ENCODE results near the gene SIGLEC15.

SIGLEC15 gene

DNA sequence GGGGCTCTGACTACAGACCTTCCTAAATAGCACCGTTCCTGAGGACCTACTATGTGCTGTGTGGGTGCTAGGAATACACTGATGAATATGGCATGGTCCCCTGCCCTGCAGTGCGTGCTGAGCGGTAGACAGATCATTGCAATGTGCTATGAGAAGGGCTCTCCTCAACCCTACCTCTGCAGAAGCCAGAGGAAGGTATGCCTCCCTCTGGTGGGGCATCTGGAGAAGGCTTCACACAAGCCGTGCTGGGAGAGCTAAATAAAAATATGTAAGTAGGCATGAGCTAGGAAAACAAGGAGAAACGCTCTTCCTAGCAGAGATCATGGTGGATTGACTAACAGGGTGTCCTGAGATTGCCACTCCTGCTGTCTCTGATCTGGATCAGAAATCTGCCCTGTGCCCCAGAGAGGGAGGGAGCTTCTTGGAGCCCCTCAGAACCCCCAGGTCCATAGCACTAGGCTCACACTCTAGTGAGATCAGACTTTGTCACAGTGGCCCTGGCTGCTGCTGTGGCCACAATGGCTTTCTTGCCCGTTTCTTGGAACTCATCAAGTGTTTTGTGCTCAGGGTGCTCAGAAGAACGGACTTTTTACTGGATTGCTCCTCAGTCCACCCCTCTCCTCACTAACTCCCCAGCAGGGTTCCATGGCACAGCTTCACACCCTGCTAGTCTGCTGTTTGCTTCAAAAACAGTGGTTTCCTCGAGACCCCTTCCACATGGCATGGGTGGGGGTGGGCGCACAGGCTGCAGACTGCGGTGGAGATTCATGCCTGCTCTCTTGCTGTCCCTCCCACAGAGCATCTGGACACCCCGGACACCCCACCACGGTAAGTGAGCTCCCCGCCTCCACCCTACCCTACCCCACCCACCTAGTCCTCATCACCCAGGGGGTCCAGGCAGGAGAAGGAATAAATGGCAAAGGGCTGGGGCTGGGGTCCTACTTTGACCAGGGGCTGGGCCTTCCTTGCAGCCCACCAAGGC is 14.2 kb downstream of the SIGLEC15 start:
- TF ChIP-seq, protein P1, sequence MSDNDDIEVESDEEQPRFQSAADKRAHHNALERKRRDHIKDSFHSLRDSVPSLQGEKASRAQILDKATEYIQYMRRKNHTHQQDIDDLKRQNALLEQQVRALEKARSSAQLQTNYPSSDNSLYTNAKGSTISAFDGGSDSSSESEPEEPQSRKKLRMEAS (IDR thresholded peaks at IDR 0.05; ENCODE audit: low read depth, low read length): no peak
- TF ChIP-seq, protein P2, sequence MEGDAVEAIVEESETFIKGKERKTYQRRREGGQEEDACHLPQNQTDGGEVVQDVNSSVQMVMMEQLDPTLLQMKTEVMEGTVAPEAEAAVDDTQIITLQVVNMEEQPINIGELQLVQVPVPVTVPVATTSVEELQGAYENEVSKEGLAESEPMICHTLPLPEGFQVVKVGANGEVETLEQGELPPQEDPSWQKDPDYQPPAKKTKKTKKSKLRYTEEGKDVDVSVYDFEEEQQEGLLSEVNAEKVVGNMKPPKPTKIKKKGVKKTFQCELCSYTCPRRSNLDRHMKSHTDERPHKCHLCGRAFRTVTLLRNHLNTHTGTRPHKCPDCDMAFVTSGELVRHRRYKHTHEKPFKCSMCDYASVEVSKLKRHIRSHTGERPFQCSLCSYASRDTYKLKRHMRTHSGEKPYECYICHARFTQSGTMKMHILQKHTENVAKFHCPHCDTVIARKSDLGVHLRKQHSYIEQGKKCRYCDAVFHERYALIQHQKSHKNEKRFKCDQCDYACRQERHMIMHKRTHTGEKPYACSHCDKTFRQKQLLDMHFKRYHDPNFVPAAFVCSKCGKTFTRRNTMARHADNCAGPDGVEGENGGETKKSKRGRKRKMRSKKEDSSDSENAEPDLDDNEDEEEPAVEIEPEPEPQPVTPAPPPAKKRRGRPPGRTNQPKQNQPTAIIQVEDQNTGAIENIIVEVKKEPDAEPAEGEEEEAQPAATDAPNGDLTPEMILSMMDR (IDR thresholded peaks at IDR 0.05; ENCODE audit: low read depth, low read length): peak; percentile 45
- peak; percentile 65 for DNase-seq (ENCODE audit: low read depth)
- H3K4me3 ChIP-seq (ENCODE audit: low read depth, low read length): no peak overlapping the region

DNA sequence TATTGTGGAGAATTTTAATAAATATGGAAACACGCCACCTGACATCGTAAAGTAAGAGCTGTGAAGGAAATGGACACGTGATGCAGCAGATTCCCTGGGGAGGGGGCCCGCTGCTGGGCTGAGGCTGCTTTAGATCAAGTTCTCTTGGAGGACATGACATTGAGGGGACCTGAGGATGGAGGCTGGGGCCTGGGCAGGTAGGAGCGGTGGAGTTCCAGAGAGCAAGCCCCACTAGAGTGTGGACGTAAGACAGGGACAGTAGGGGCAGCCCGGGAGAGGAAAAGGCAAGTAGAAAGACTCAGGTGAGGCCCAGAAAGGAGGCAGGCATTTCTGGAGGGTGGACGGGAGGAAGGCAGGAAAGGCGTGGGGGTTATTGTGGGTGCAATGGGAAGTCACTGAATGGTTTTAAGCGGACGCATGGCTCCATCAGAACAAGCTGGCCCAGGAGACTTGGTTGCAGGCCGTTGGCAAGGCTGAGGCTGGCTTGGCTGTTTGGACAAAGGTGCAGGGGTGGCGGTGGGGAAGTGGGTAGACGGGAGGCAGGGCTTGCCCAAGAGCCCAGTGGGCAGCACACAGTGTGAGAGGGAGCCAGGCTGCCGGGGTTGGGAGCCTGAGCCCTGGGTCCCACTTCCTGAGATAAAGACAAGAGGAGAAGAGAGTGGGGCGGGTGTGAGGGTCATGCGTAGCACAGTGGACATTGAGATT is 15.7 kb downstream of the SIGLEC15 start:
- TF ChIP-seq MYC (IDR thresholded peaks at IDR 0.05; ENCODE audit: low read depth, low read length): no peak
- no peak for TF ChIP-seq POLR2A (IDR thresholded peaks at IDR 0.05; ENCODE audit: extremely low read depth, insufficient read length)
- TF ChIP-seq, protein P1 (IDR thresholded peaks at IDR 0.05; ENCODE audit: low read depth, low read length): no peak
- TF ChIP-seq, protein P2 (IDR thresholded peaks at IDR 0.05; ENCODE audit: low read depth, low read length): no peak
- no peak overlapping the region for H3K4me3 ChIP-seq (ENCODE audit: low read depth, low read length)
- DNase-seq (ENCODE audit: low read depth): no peak

DNA sequence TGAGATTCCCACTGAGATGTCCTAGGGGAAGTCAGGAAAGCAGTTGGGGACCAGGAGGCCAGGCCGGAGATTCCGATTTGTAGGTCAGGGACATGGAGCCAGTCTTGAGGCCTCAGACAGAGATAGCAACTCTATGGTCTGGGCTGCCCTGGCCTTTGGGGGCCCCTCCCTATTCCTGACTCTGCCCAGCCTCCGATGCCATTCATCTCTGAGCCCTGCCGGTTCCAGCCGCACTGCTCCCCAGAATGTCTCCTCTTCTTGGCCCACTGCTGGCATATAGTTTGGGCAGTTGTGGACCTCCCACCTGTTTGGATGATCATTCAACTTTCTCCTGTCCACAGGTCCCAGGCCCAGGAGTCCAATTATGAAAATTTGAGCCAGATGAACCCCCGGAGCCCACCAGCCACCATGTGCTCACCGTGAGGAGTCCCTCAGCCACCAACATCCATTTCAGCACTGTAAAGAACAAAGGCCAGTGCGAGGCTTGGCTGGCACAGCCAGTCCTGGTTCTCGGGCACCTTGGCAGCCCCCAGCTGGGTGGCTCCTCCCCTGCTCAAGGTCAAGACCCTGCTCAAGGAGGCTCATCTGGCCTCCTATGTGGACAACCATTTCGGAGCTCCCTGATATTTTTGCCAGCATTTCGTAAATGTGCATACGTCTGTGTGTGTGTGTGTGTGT is 16.4 kb downstream of the SIGLEC15 start:
- DNase-seq (ENCODE audit: low read depth): no peak
- no peak overlapping the region for H3K4me3 ChIP-seq (ENCODE audit: low read depth, low read length)
- TF ChIP-seq, protein P1 (IDR thresholded peaks at IDR 0.05; ENCODE audit: low read depth, low read length): no peak
- TF ChIP-seq, protein P2 (IDR thresholded peaks at IDR 0.05; ENCODE audit: low read depth, low read length): no peak

DNA sequence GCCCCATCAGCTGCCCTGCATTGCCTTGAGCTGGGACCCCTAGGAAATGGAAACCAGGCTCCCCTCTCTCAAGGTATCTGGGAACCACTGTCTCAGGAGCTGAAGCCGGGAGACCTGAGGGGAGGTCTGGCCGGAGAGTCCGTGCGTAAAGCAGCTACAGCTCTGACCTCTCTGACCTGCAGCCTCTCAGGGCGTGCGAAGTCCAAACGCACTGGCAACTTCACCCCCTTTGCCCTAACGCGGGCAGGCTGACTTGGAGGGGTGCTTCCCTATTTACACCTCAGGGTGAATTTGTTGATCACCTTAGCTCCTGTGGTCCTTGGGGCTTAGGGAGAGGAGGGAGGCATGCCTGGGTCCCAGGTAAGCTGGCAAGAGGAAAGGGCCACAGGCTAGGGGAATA is 17.5 kb downstream of the SIGLEC15 start:
- H3K4me3 ChIP-seq (ENCODE audit: low read depth, low read length): no peak overlapping the region
- TF ChIP-seq MYC (IDR thresholded peaks at IDR 0.05; ENCODE audit: low read depth, low read length) (no peak), POLR2A (IDR thresholded peaks at IDR 0.05; ENCODE audit: extremely low read depth, insufficient read length) (no peak)
- TF ChIP-seq, protein P1 (IDR thresholded peaks at IDR 0.05; ENCODE audit: low read depth, low read length): no peak
- TF ChIP-seq, protein P2 (IDR thresholded peaks at IDR 0.05; ENCODE audit: low read depth, low read length): no peak
- DNase-seq (ENCODE audit: low read depth): no peak

DNA sequence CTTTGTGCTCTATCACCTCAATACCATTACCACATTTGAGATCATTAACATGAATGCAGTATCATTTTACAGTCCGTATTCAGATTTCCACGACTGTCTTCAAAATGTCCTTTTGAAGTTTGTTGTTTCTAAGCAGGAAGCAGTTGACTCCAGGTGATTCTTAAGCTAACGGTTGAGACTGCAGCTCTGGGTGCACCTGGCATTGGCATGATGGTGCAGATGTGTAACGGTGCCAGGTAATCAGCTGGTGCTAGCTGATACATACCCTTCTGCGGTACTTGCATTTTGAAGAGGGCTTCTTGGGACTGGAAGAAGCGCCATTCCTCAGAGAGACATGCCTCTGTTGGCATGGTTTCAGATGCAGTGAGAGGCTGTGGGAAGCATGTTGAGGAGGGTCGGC is 19.5 kb downstream of the SIGLEC15 start:
- DNase-seq (ENCODE audit: low read depth): no peak
- H3K4me3 ChIP-seq (ENCODE audit: low read depth, low read length): no peak overlapping the region
- TF ChIP-seq, protein P2 (IDR thresholded peaks at IDR 0.05; ENCODE audit: low read depth, low read length): no peak
- TF ChIP-seq MYC (IDR thresholded peaks at IDR 0.05; ENCODE audit: low read depth, low read length) (no peak), POLR2A (IDR thresholded peaks at IDR 0.05; ENCODE audit: extremely low read depth, insufficient read length) (no peak)
- TF ChIP-seq, protein P1 (IDR thresholded peaks at IDR 0.05; ENCODE audit: low read depth, low read length): no peak

Measured in NB4 (cell line).